DMS 273 (cell line): Measurements from ENCODE around the gene ANO2.
"Not testable (repeated sequence)": the region's sequence is repeated elsewhere in the genome, so short reads cannot be mapped to it uniquely, and the experiment has no call there.

Experiments
- DNase-seq: peaks from one replicate; lab custom pipeline; 2025; ENCODE audit not compliant: unreplicated experiment; lab: John Stamatoyannopoulos, UW

Gene ANO2

GRCh38 chr12:5889381-5890047 lies 55.5 kb downstream of the ANO2 start:
- DNase-seq: peak; percentile 25

- DNase-seq: no peak
Measured at GRCh38 chr12:5888816-5889315, 56.2 kb downstream of the ANO2 start.

GRCh38 chr12:5887819-5888218 lies 57.2 kb downstream of the ANO2 start:
- DNase-seq: not testable (repeated sequence)

GRCh38 chr12:5884866-5885265 lies 60.2 kb downstream of the ANO2 start:
- no peak for DNase-seq

- DNase-seq: no peak
Measured at GRCh38 chr12:5884285-5884684, 60.8 kb downstream of the ANO2 start.

GRCh38 chr12:5882511-5883190 lies 62.4 kb downstream of the ANO2 start:
- no peak for DNase-seq

- DNase-seq: no peak
Measured at GRCh38 chr12:5881666-5882065, 63.4 kb downstream of the ANO2 start.

GRCh38 chr12:5881101-5881606 lies 63.9 kb downstream of the ANO2 start:
- no peak for DNase-seq

GRCh38 chr12:5875851-5876250 lies 69.2 kb downstream of the ANO2 start:
- no peak for DNase-seq

GRCh38 chr12:5874514-5874913 lies 70.5 kb downstream of the ANO2 start:
- no peak for DNase-seq

GRCh38 chr12:5873281-5873919 lies 71.7 kb downstream of the ANO2 start:
- no peak for DNase-seq

- peak; percentile 2 for DNase-seq
Measured at GRCh38 chr12:5872745-5873144, 72.3 kb downstream of the ANO2 start.

- no peak for DNase-seq
Measured at GRCh38 chr12:5871741-5872140, 73.3 kb downstream of the ANO2 start.

GRCh38 chr12:5870183-5870582 lies 74.9 kb downstream of the ANO2 start:
- no peak for DNase-seq

- DNase-seq: no peak
Measured at GRCh38 chr12:5868625-5869295, 76.3 kb downstream of the ANO2 start.

- no peak for DNase-seq
Measured at GRCh38 chr12:5865397-5865796, 79.7 kb downstream of the ANO2 start.

- DNase-seq: no peak
Measured at GRCh38 chr12:5864972-5865371, 80.1 kb downstream of the ANO2 start.

- DNase-seq: no peak
Measured at GRCh38 chr12:5864301-5864700, 80.8 kb downstream of the ANO2 start.

GRCh38 chr12:5861416-5861815 lies 83.6 kb downstream of the ANO2 start:
- no peak for DNase-seq

GRCh38 chr12:5856692-5857091 lies 88.4 kb downstream of the ANO2 start:
- DNase-seq: no peak

- no peak for DNase-seq
Measured at GRCh38 chr12:5846950-5847349, 98.1 kb downstream of the ANO2 start.
